ENCODE measurements around the gene UBE2O.

Gene UBE2O

DNA sequence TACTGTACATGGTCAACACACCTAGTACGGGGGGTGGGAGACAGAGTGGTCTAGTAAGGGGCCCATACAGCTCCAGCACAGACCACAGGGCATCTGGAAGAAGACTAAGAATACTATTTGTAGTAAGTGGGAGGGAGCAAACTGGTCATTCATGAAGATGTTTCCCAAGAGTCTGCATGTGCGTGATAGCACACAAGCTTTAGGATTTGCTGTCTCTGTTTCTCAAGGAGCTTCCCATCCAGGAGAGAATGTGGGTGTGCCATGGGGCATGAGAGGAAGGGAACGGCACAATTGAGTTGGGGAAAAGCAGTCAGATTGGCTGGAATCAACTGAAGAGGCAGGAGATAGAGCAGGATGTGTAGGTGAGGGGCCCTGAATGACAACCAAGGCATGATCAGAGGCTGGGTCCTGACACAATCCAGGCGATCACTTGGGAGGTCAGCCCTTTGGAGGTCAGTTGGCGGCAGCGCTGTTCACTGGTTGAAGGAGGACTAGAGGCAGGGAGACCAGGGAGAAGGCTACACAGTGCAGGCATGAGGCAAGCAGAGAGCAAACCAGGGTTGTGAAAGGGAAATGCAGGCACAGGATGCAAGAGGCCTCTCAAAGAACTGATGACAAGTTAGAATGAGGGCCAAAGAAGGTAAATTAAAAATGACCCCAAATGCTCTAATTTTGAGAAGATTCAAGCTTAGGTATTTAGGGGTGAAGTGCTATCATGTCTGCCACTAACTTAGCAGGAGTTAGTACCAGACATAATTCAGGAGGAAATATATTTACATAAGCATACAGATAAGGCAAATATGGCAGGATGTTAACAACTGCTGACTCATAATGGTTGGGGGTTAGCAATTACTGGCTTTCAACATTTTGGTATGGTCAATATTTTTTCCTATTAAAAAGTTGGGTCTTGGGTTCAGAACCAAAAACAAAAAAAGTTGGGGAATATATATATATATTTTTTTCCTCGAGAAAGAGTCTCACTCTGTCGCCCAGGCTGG lies 10.3 kb downstream of the UBE2O start:
- no peak for DNase-seq (ENCODE audit: extremely low read depth in 1 of 2, low read depth in 1 of 2)

GRCh38 chr17:76441686-76442340 lies 11.1 kb downstream of the UBE2O start:
- no peak for DNase-seq (ENCODE audit: extremely low read depth in 1 of 2, low read depth in 1 of 2)

- no peak for DNase-seq (ENCODE audit: extremely low read depth in 1 of 2, low read depth in 1 of 2)
These were observed 12.1 kb downstream of the UBE2O start for GRCh38 chr17:76440751-76441362.

DNA sequence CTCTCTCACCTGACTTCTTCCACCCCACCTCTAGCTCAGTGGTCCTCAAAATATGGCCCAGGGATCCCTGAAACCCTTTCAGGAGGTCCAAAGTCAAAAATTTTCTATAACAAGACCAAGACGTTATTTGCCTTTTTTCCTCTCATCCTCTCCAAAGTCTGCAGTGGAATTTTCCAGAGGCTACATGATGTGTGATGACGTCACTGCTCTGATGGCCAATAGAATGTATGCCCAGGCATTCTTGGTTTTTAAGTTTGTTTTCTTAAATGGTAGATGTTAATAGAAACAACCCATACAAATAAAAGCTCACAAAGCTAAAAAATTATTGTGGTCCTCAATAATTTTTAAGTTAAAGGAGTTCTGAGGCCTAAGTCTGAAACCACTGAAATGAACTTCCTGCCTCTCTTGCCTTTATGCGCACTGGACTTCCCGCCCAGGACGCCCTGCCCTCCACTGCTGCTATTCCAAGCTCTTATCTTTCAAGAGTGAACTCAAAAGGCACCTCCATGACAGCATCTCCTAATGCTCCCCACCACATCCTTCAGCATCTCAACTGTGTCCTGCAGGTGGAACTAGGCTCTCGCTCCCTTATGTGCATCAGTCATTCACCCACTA lies 13.5 kb downstream of the UBE2O start:
- no peak for DNase-seq (ENCODE audit: extremely low read depth in 1 of 2, low read depth in 1 of 2)

DNA sequence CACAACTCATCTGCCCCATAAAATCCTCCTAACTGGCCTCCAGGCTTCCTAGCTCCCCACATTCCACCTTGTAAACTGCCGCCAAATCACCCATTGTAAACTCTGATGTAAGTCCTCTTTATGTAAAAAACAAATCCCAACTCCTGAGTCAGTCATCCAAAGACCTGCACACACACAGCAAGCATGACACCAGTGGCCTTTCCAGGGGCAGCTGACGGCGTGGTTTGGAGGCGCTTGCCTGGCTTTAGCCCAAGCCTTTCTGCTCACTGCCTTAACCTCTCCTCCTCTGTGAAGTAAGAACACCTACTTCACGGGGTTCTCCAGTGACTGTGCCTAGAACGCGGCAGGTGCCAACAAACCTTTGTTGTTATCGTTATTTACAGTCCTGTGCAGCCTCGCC lies 14.0 kb downstream of the UBE2O start:
- no peak for DNase-seq (ENCODE audit: extremely low read depth in 1 of 2, low read depth in 1 of 2)

GRCh38 chr17:76437467-76438402 lies 15.2 kb downstream of the UBE2O start:
- no peak for DNase-seq (ENCODE audit: extremely low read depth in 1 of 2, low read depth in 1 of 2)

- DNase-seq (ENCODE audit: extremely low read depth in 1 of 2, low read depth in 1 of 2) = no peak
These were observed 17.2 kb downstream of the UBE2O start for GRCh38 chr17:76435751-76436150.

- no peak for DNase-seq (ENCODE audit: extremely low read depth in 1 of 2, low read depth in 1 of 2)
These were observed 18.1 kb downstream of the UBE2O start for GRCh38 chr17:76434870-76435269.

DNA sequence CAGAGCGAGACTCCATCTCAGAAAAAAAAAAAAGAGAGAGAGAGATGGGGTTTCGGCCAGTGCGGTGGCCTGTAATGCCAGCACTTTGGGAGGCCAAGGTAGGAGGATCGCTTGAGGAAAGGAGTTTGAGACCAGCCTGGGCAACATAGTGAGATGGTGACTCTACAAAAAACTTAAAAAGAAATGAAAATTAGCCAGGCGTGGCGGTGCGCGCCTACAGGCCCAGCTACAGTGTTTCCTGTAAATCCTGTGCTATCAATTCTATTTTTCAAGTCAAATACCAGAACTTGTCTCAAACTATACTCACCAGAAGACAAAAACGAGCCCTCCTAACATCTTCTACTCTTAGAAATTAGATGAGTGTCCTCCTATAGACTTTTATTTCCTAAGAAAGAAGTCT lies 19.3 kb downstream of the UBE2O start:
- DNase-seq (ENCODE audit: extremely low read depth in 1 of 2, low read depth in 1 of 2) = no peak

DNA sequence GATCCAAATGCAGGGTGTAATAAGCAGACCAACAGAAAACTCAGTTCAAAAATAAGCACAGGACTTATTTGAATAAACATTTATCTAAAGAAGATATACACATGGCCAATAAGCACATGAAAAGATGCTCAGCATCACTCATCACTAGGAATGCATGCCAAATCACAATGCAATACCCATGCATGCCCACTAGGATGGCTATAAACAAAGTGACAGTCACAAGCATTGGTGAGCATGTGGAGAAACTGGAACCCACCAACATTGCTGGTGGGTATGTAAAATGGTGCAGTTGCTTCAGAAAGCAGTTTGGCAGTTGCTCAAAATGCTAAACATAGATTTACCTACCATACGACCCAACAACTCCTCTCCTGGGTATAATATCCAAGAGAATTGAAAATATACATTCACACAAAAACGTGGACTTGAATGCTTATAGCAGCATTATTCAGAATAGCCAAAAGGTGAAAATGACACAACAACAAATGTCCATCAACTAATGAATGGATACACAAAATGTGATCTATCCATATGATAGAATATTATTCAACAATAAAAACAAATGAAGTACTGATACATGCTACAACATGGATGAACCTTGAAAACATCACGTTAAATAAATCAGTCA lies 20.1 kb downstream of the UBE2O start:
- no peak for DNase-seq (ENCODE audit: extremely low read depth in 1 of 2, low read depth in 1 of 2)

DNA sequence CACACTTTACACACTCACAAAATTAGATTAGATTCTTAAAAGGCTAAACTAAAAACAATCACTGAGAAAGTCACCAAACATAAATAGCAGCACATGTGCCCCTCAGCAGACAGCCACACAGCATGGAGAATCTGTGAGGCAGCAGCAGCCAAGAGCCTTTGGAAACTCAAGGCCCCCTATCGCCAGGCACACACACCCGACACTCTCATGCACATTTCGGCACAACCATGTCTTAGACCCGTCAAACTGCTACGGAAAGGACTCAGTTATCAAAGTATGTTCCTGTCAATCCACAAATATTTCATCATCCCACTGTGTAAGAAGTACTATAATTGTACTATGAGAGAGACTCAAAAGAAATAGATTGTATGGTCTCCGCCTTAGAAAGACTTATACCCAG lies 20.9 kb downstream of the UBE2O start:
- DNase-seq (ENCODE audit: extremely low read depth in 1 of 2, low read depth in 1 of 2) = no peak

GRCh38 chr17:76431509-76431908 lies 21.4 kb downstream of the UBE2O start:
- DNase-seq (ENCODE audit: extremely low read depth in 1 of 2, low read depth in 1 of 2) = no peak

- no peak for DNase-seq (ENCODE audit: extremely low read depth in 1 of 2, low read depth in 1 of 2)
These were observed 24.4 kb downstream of the UBE2O start for GRCh38 chr17:76428511-76428910.

DNA sequence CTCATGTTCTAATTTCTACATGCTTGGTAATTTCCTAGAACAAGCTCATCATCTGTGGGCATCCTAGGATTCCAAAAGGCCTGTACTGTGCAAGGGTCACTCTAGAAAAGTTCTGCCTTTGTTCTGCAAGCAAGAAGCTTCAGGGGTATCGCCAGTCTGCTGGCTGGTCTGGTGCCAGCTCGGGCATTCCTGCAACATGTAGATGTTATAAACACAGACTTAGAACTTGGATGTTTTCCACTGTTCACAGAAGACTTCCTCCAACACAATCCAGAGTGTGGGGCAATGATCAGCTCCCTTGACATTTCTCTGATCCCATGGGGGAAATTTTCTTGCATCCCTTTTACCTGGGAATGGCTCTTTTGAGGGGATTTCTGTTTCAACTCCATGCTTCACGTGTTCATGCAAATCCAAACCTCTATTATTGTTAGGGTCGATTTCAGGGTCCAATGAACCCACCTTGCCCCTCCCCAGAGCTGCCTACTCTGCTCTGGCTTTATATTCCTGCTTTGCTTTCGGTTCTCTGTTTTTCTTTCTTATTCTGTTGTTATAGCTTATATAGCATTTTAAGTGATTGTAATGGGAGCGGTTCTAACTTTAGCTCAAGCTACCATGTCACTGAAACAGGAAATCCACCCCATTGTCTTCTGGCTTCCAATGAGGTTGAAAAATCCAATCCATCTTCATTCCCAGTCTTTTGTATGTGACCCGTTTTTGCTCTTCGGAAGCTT lies 25.3 kb downstream of the UBE2O start:
- DNase-seq (ENCODE audit: extremely low read depth in 1 of 2, low read depth in 1 of 2) = no peak

GRCh38 chr17:76426853-76427252 lies 26.1 kb downstream of the UBE2O start:
- DNase-seq (ENCODE audit: extremely low read depth in 1 of 2, low read depth in 1 of 2) = no peak

- no peak for DNase-seq (ENCODE audit: extremely low read depth in 1 of 2, low read depth in 1 of 2)
These were observed 30.1 kb downstream of the UBE2O start for GRCh38 chr17:76422860-76423259.

DNA sequence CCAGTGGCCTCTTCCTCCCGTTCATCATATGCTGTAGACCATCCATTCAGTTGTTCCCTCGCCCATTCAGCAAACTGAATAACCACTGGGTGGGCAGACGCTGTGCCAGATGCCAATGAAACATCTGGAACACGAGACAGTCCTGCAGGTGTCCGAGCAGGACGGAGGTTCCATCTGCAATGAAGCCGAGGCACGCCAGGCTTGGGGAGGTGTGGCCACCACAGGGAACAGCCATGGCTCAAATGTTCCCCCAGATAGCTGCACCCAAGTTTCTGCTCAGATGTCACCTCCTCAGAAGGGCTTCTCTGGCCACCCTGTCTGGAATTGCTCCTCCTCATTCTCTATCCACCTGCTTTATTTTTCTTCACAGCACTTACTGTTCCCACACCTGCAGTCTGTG lies 30.5 kb downstream of the UBE2O start:
- DNase-seq (ENCODE audit: extremely low read depth in 1 of 2, low read depth in 1 of 2) = no peak

DNA sequence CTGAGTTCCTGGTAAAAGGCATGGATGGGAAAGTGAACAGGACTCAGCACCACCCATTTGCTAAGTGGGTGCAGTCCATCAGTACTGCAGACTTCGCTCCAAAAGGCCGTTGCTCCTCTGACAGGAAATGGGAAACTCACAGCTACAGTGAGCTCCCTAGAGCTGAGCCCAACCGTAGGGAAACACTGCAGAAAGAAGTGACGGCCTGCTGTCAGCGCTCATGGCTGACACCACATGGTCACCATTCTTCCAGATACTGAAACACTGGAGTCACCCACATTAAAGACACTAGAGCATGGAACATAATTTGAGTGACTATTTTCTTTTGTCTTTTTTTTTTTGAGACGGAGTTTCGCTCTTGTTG lies 31.9 kb downstream of the UBE2O start:
- DNase-seq (ENCODE audit: extremely low read depth in 1 of 2, low read depth in 1 of 2) = no peak

DNA sequence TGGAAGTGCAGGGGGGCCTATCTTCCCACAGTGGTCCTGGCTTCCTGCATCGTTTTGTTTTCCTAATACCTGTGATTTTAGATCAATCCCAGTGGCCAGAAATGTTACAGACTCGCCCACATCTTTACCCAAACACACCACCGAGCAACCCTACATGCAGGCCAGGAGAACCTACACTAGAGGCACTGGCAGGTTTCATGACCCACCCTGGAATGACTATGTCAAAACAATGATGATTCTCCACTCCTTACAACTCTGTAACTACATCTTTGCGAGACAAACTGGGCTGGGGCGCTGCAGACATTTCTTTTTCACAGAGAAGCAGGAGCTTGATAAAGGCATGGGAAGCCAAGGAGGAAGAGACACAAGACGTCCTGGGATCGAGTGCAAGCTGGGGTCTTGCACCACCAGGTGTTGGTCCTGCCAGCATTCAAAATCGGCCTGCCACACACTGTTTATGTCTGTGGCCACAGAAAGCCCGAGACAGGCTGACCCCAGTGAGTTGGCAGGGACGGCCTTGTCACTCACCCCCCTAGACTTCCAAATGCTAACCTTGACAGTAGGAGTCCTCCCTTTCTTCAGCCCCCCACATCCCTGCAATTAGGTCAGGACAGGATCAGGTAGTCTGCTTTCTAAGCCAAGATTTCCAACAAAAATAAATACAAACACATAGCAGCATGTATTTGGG lies 32.5 kb downstream of the UBE2O start:
- DNase-seq (ENCODE audit: extremely low read depth in 1 of 2, low read depth in 1 of 2) = no peak
